ENCODE data around the gene HOMER2. TPM values are rescaled to one million over a fixed set of nuclear protein-coding genes. Genes with fewer than 3 reads are reported as not detected.
A peak's percentile ranks its signal among the peaks of the same experiment; 100 is the strongest.

HOMER2 gene
- total and polyA plus RNA-seq, 2 of the 13 experiments (the other 11 are each of a cell fraction or from before 2014, with no cell fraction given), result 12.9 to 14.1 TPM

DNA sequence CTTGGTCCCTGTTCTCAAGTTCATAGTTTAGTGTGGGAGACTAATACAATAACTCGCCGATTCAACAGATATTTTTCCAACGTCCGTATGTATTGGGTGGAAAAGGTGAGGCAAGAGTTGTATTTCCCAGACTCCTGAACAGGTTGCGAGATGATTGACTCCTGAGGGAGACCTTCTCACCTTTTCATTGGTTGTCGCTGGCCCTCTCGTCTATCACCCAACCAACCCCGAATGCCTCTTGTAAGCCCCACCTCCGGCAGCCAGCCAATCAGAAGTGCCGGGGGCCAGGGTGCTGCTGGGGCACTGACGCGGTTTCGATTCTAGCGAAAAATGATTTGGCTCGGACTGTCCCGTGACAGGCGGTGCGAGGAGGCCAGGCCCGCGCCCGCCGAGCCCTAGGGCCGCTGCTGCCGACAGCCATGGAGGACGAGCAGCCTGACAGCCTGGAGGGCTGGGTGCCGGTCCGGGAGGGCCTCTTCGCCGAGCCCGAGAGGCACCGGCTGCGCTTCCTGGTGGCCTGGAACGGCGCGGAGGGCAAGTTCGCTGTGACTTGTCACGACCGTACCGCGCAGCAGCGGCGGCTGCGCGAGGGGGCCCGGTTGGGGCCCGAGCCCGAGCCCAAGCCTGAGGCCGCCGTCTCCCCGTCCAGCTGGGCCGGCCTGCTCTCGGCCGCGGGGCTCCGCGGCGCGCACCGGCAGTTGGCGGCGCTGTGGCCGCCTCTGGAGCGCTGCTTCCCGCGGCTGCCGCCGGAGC lies 143.0 kb downstream of the HOMER2 start, which contains the start of gene WHAMM (continued):
- TF ChIP-seq, protein P1, sequence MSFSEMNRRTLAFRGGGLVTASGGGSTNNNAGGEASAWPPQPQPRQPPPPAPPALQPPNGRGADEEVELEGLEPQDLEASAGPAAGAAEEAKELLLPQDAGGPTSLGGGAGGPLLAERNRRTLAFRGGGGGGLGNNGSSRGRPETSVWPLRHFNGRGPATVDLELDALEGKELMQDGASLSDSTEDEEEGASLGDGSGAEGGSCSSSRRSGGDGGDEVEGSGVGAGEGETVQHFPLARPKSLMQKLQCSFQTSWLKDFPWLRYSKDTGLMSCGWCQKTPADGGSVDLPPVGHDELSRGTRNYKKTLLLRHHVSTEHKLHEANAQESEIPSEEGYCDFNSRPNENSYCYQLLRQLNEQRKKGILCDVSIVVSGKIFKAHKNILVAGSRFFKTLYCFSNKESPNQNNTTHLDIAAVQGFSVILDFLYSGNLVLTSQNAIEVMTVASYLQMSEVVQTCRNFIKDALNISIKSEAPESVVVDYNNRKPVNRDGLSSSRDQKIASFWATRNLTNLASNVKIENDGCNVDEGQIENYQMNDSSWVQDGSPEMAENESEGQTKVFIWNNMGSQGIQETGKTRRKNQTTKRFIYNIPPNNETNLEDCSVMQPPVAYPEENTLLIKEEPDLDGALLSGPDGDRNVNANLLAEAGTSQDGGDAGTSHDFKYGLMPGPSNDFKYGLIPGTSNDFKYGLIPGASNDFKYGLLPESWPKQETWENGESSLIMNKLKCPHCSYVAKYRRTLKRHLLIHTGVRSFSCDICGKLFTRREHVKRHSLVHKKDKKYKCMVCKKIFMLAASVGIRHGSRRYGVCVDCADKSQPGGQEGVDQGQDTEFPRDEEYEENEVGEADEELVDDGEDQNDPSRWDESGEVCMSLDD (CRISPR knock-in tag; IDR thresholded peaks at IDR 0.05; ENCODE audit: borderline replicate concordance), result 0 out of 2 replicates have a peak, but pooled peaks have one; percentile 20
- TF ChIP-seq SMYD3 (CRISPR knock-in tag; IDR thresholded peaks at IDR 0.05), result no peak
- no peak for TF ChIP-seq TAF15 (IDR thresholded peaks at IDR 0.05; ENCODE audit: low read depth, low read length, poor library complexity, severe bottlenecking)
- no peak for TF ChIP-seq SMARCE1 (IDR thresholded peaks at IDR 0.05; ENCODE audit: borderline replicate concordance)
- no peak for TF ChIP-seq NR2F6 (IDR thresholded peaks at IDR 0.05)
- no peak; the same call in 1 of the 2 replicates for TF ChIP-seq NR2F6 (CRISPR knock-in tag; IDR thresholded peaks at IDR 0.05)
- no peak for TF ChIP-seq ZNF552 (CRISPR knock-in tag; IDR thresholded peaks at IDR 0.05; ENCODE audit: borderline replicate concordance)
- TF ChIP-seq ZNF563 (CRISPR knock-in tag; IDR thresholded peaks at IDR 0.05), result no peak
- no peak for TF ChIP-seq ZFP82 (CRISPR knock-in tag; IDR thresholded peaks at IDR 0.05; ENCODE audit: borderline replicate concordance)
- no peak for TF ChIP-seq RFX3 (CRISPR knock-in tag; IDR thresholded peaks at IDR 0.05)
- TF ChIP-seq ZNF142 (CRISPR knock-in tag; IDR thresholded peaks at IDR 0.05), result 0 out of 2 replicates have a peak, but pooled peaks have one; percentile 37
- TF ChIP-seq, protein P2, sequence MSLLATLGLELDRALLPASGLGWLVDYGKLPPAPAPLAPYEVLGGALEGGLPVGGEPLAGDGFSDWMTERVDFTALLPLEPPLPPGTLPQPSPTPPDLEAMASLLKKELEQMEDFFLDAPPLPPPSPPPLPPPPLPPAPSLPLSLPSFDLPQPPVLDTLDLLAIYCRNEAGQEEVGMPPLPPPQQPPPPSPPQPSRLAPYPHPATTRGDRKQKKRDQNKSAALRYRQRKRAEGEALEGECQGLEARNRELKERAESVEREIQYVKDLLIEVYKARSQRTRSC (CRISPR knock-in tag; IDR thresholded peaks at IDR 0.05; ENCODE audit: low read depth), result no peak
- TF ChIP-seq CBX5 (CRISPR knock-in tag; IDR thresholded peaks at IDR 0.05; ENCODE audit: borderline replicate concordance), result peak; percentile 45; the same call in 1 of the 2 replicates
- TF ChIP-seq ZC3H13 (CRISPR knock-in tag; IDR thresholded peaks at IDR 0.05), result no peak
- TF ChIP-seq, protein P3, sequence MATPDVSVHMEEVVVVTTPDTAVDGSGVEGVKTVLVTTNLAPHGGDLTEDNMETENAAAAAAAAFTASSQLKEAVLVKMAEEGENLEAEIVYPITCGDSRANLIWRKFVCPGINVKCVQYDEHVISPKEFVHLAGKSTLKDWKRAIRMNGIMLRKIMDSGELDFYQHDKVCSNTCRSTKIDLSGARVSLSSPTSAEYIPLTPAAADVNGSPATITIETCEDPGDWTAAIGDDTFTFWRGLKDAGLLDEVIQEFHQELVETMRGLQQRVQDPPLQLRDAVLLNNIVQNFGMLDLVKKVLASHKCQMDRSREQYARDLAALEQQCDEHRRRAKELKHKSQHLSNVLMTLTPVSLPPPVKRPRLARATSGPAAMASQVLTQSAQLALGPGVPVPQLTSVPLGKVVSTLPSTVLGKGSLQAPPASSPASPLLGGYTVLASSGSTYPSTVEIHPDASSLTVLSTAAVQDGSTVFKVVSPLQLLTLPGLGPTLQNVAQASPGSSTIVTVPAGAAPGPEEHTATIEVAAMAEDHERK (CRISPR knock-in tag; IDR thresholded peaks at IDR 0.05; ENCODE audit: low read depth), result no peak
- TF ChIP-seq FOXA1 (IDR thresholded peaks at IDR 0.05), result no peak
- no peak for TF ChIP-seq FOXA1 (CRISPR knock-in tag; IDR thresholded peaks at IDR 0.05)
- TF ChIP-seq JDP2 (CRISPR knock-in tag; IDR thresholded peaks at IDR 0.05; ENCODE audit: borderline replicate concordance), result no peak
